ENCODE results near the gene ZNF860.
"Not testable (repeated sequence)": the region's sequence is repeated elsewhere in the genome, so short reads cannot be mapped to it uniquely, and the experiment has no call there.

- not testable (repeated sequence) for TF ChIP-seq CTCF (conservative IDR thresholded peaks at IDR 0.05; ENCODE audit: low read depth, low read length); POLR2A (IDR thresholded peaks at IDR 0.05; ENCODE audit: low read depth, low read length); CEBPB (IDR thresholded peaks at IDR 0.05; ENCODE audit: low read depth, low read length); USF2 (IDR thresholded peaks at IDR 0.05; ENCODE audit: low read depth, low read length); RAD21 (IDR thresholded peaks at IDR 0.05; ENCODE audit: low read length); MXI1 (IDR thresholded peaks at IDR 0.05; ENCODE audit: borderline replicate concordance, low read depth, low read length); FOS (IDR thresholded peaks at IDR 0.05; ENCODE audit: low read depth, low read length); RFX5 (IDR thresholded peaks at IDR 0.05; ENCODE audit: low read depth, low read length); MAZ (IDR thresholded peaks at IDR 0.05; ENCODE audit: borderline replicate concordance, low read depth, low read length)
- TF ChIP-seq, protein P1, sequence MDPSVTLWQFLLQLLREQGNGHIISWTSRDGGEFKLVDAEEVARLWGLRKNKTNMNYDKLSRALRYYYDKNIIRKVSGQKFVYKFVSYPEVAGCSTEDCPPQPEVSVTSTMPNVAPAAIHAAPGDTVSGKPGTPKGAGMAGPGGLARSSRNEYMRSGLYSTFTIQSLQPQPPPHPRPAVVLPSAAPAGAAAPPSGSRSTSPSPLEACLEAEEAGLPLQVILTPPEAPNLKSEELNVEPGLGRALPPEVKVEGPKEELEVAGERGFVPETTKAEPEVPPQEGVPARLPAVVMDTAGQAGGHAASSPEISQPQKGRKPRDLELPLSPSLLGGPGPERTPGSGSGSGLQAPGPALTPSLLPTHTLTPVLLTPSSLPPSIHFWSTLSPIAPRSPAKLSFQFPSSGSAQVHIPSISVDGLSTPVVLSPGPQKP (IDR thresholded peaks at IDR 0.05; ENCODE audit: borderline replicate concordance, low read depth, low read length): not testable (repeated sequence)
Observed at GRCh38 chr3:31992995-31993394, 11.4 kb downstream of the ZNF860 start.

All from IMR-90 (cell line).